ENCODE results near the gene ISYNA1. TPM values are rescaled to one million over a fixed set of nuclear protein-coding genes. Genes with fewer than 3 reads are reported as not detected.

ISYNA1 gene
- total RNA-seq, 1 experiment from 2014 or later = 236 TPM

GRCh38 chr19:18414504-18415177 is 23.3 kb downstream of the ISYNA1 start:
- DNase-seq (ENCODE audit: low spot score) (no peak), ATAC-seq (no peak)
- no peak overlapping the region for H3K27ac Mint-ChIP-seq
- no peaks in the 10 kb centered on the region for H3K9me3 Mint-ChIP-seq
- TF ChIP-seq HMGXB4 (CRISPR knock-in tag; IDR thresholded peaks at IDR 0.05) (0 out of 2 replicates have a peak, but pooled peaks have one; percentile 6), RELA (CRISPR knock-in tag; IDR thresholded peaks at IDR 0.05; ENCODE audit: borderline replicate concordance) (no peak)
- H3K36me3 Mint-ChIP-seq = no peaks in the 10 kb centered on the region
- no peak overlapping the region for H3K4me3 Mint-ChIP-seq
- peaks cover 27% of the 10 kb centered on the region for H3K27me3 Mint-ChIP-seq (ENCODE audit: low read depth)
- ChIA-PET POLR2A (interaction anchor here (0.6 to 1.5 kb wide), 5 partner anchors 15 to 436 kb away, joined by 3 to 11 read pairs (median 4); no protein-coding TSS in a partner anchor), CTCF (interaction anchor here (0.6 to 9.7 kb wide), 12 partner anchors 16 to 204 kb away, joined by 3 to 106 read pairs (median 6); partner anchors contain the start of genes GDF15, LRRC25 and LSM4)
- peaks cover 30% of the 10 kb centered on the region for H3K4me1 Mint-ChIP-seq

- DNase-seq (ENCODE audit: low spot score) (no peak), ATAC-seq (no peak)
- Mint-ChIP-seq H3K4me3 (no peak overlapping the region), H3K4me1 (peaks cover 20% of the 10 kb centered on the region), H3K9me3 (no peaks in the 10 kb centered on the region), H3K36me3 (no peaks in the 10 kb centered on the region), H3K27ac (no peak overlapping the region), H3K27me3 (ENCODE audit: low read depth) (peaks cover 14% of the 10 kb centered on the region)
- POLR2A ChIA-PET = interaction anchor here (0.5 kb wide), 1 partner anchor 133 kb away, joined by 6 read pairs; no protein-coding TSS in a partner anchor
- CTCF ChIA-PET = interaction anchor here (0.9 to 9.7 kb wide), 17 partner anchors 9 to 405 kb away, joined by 3 to 106 read pairs (median 5); partner anchors contain the start of genes ARRDC2, GDF15, IQCN and LRRC25
- no peak for TF ChIP-seq ZNF138 (CRISPR knock-in tag; conservative IDR thresholded peaks at IDR 0.05)
These were observed 25.2 kb downstream of the ISYNA1 start for GRCh38 chr19:18412610-18413239.

GRCh38 chr19:18408053-18408476 is 29.9 kb downstream of the ISYNA1 start:
- Mint-ChIP-seq H3K36me3 (no peaks in the 10 kb centered on the region), H3K4me3 (no peak overlapping the region), H3K27ac (no peak overlapping the region), H3K9me3 (no peaks in the 10 kb centered on the region), H3K4me1 (peaks cover 6% of the 10 kb centered on the region), H3K27me3 (ENCODE audit: low read depth) (peaks cover 10% of the 10 kb centered on the region)
- peak; percentile 29; the same call in 1 of the 2 replicates for TF ChIP-seq CTCF (IDR thresholded peaks at IDR 0.05)
- TF ChIP-seq JUN (CRISPR knock-in tag; IDR thresholded peaks at IDR 0.05) = no peak
- ATAC-seq = peak; percentile 47
- DNase-seq (ENCODE audit: low spot score) = peak; percentile 74
- ChIA-PET POLR2A (no interaction called here), CTCF (interaction anchor here (0.6 to 1.9 kb wide), 4 partner anchors 20 to 152 kb away, joined by 3 to 6 read pairs (median 4); no protein-coding TSS in a partner anchor)

- CTCF ChIA-PET = interaction anchor here (1.1 to 1.9 kb wide), 3 partner anchors 18 to 128 kb away, joined by 4 to 6 read pairs (median 5); no protein-coding TSS in a partner anchor
- peaks cover 8% of the 10 kb centered on the region for H3K4me1 Mint-ChIP-seq
- no peak for TF ChIP-seq CREB1 (CRISPR knock-in tag; IDR thresholded peaks at IDR 0.05)
- TF ChIP-seq ZNF425 (CRISPR knock-in tag; conservative IDR thresholded peaks at IDR 0.05) = no peak
- no peak for TF ChIP-seq OVOL2 (CRISPR knock-in tag; IDR thresholded peaks at IDR 0.05; ENCODE audit: borderline replicate concordance)
- TF ChIP-seq KAT7 (CRISPR knock-in tag; IDR thresholded peaks at IDR 0.05; ENCODE audit: borderline replicate concordance) = no peak
- TF ChIP-seq ZNF219 (CRISPR knock-in tag; IDR thresholded peaks at IDR 0.05; ENCODE audit: borderline replicate concordance) = no peak
- TF ChIP-seq NR2C2 (CRISPR knock-in tag; IDR thresholded peaks at IDR 0.05) = no peak
- TF ChIP-seq TEAD1 (CRISPR knock-in tag; IDR thresholded peaks at IDR 0.05) = no peak
- TF ChIP-seq E2F1 (CRISPR knock-in tag; IDR thresholded peaks at IDR 0.05) = no peak
- no peak for TF ChIP-seq MYBL2 (CRISPR knock-in tag; IDR thresholded peaks at IDR 0.05)
- TF ChIP-seq NR3C1 (CRISPR knock-in tag; conservative IDR thresholded peaks at IDR 0.05; ENCODE audit: low read depth) = no peak
- no peak for TF ChIP-seq E2F5 (CRISPR knock-in tag; IDR thresholded peaks at IDR 0.05)
- TF ChIP-seq ATF3 (CRISPR knock-in tag; conservative IDR thresholded peaks at IDR 0.05) = no peak
- no peak for TF ChIP-seq FOXP1 (CRISPR knock-in tag; IDR thresholded peaks at IDR 0.05; ENCODE audit: borderline replicate concordance)
- no peak for TF ChIP-seq RORB (CRISPR knock-in tag; IDR thresholded peaks at IDR 0.05)
These were observed 31.2 kb downstream of the ISYNA1 start for GRCh38 chr19:18406749-18407148.

More at GRCh38 chr19:18406749-18407148, 31.2 kb downstream of the ISYNA1 start:
- POLR2A ChIA-PET = no interaction called here
- no peaks in the 10 kb centered on the region for H3K36me3 Mint-ChIP-seq
- no peaks in the 10 kb centered on the region for H3K9me3 Mint-ChIP-seq
- H3K27me3 Mint-ChIP-seq (ENCODE audit: low read depth) = peaks cover 8% of the 10 kb centered on the region
- ATAC-seq (no peak), DNase-seq (ENCODE audit: low spot score) (no peak)
- H3K4me3 Mint-ChIP-seq = no peak overlapping the region
- H3K27ac Mint-ChIP-seq = no peak overlapping the region

All from WTC11 (cell line).